Muscle of leg (tissue), 11 donors: ENCODE data around the gene PTGER1. TPM values are rescaled to one million over a fixed set of nuclear protein-coding genes. Genes with fewer than 3 reads are reported as not detected.

Source experiments
- DNase-seq: peaks from one replicate; pipeline ENCODE4 v3.0.0; 2013
- H3K27ac ChIP-seq: one replicate; pipeline ENCODE4 v1.5.1; 2013; ENCODE audit warnings: mild to moderate bottlenecking, low read length, control low read depth
- H3K27me3 ChIP-seq: one replicate; pipeline ENCODE4 v1.6.1; 2013; ENCODE audit warnings: low read length; ENCODE audit not compliant: control insufficient read depth, insufficient read depth
- H3K36me3 ChIP-seq: one replicate; pipeline ENCODE4 v1.6.1; 2013; ENCODE audit warnings: low read length; ENCODE audit not compliant: control insufficient read depth, insufficient read depth
- H3K4me1 ChIP-seq: one replicate; pipeline ENCODE4 v1.6.1; 2013; ENCODE audit warnings: low read length; ENCODE audit not compliant: control insufficient read depth, insufficient read depth
- H3K4me3 ChIP-seq: one replicate; pipeline ENCODE4 v1.5.1; 2013; ENCODE audit warnings: low read length, control low read depth
- H3K9me3 ChIP-seq: replicated peaks from 2 replicates; pipeline ENCODE4 v1.6.1; 2013; ENCODE audit warnings: low read depth, low read length; ENCODE audit not compliant: control insufficient read depth
- WGBS: methylation state at CpG from one replicate; pipeline ENCODE4 v1.1.5; 2013; ENCODE audit warnings: missing lambda C conversion rate; ENCODE audit not compliant: insufficient coverage; 5-methylcytosine and 5-hydroxymethylcytosine counted together
- polyA plus RNA-seq, 8 donors: library from polyadenylated mRNA; unstranded; fragments of 120-200 nt; gene quantifications; one replicate each; pipeline versions ENCODE4 v1.2.1 to v1.2.3, GENCODE V29; 2013; ENCODE audit warnings: inconsistent platforms in 1 of 8, low replicate concordance in 1 of 8; ENCODE audit not compliant: insufficient read length in 8 of 8, insufficient read depth in 1 of 8
- total RNA-seq: library from RNA; stranded (reverse); fragments of 120-200 nt; gene quantifications from one replicate; pipeline ENCODE4 v1.2.4, GENCODE V29; 2013

PTGER1 gene
- total and polyA plus RNA-seq, 9 donors, result 0.09 to 0.52 (median 0.12) TPM; not detected in 6

- no peaks in the 10 kb centered on the region for H3K9me3 ChIP-seq
- no peak for DNase-seq
- peaks cover 11% of the 10 kb centered on the region for H3K27me3 ChIP-seq
- no peaks in the 10 kb centered on the region for H3K36me3 ChIP-seq
- WGBS, result 75% methylated on average over 1 of the region's 3 CpGs
- no peak overlapping the region for H3K27ac ChIP-seq
- peaks cover 21% of the 10 kb centered on the region for H3K4me1 ChIP-seq
- no peak overlapping the region for H3K4me3 ChIP-seq
These were observed 44.4 kb downstream of the PTGER1 start for GRCh38 chr19:14430712-14431111.

GRCh38 chr19:14428882-14429416 is 46.2 kb downstream of the PTGER1 start:
- no peak for DNase-seq

GRCh38 chr19:14427461-14427860 is 47.7 kb downstream of the PTGER1 start:
- WGBS, result 43% methylated on average over 1 of the region's 2 CpGs
- Histone ChIP-seq H3K36me3 (no peaks in the 10 kb centered on the region), H3K4me3 (no peak overlapping the region), H3K27me3 (peaks cover 11% of the 10 kb centered on the region), H3K4me1 (no peaks in the 10 kb centered on the region), H3K9me3 (no peaks in the 10 kb centered on the region), H3K27ac (no peak overlapping the region)
- DNase-seq, result no peak

More at GRCh38 chr19:14428882-14429416, 46.2 kb downstream of the PTGER1 start:
- H3K4me1 ChIP-seq, result peaks cover 8% of the 10 kb centered on the region
- no peaks in the 10 kb centered on the region for H3K9me3 ChIP-seq
- WGBS, result 81% methylated on average over 3 of the region's 4 CpGs
- H3K27ac ChIP-seq, result no peak overlapping the region
- peaks cover 11% of the 10 kb centered on the region for H3K27me3 ChIP-seq
- no peak overlapping the region for H3K4me3 ChIP-seq
- no peaks in the 10 kb centered on the region for H3K36me3 ChIP-seq

GRCh38 chr19:14425696-14426138 is 49.4 kb downstream of the PTGER1 start:
- peaks cover 2% of the 10 kb centered on the region for H3K27me3 ChIP-seq
- no peak overlapping the region for H3K4me3 ChIP-seq
- 55% methylated on average over 4 of the region's 7 CpGs for WGBS
- no peak overlapping the region for H3K27ac ChIP-seq
- no peaks in the 10 kb centered on the region for H3K4me1 ChIP-seq
- no peak for DNase-seq
- H3K36me3 ChIP-seq, result no peaks in the 10 kb centered on the region
- no peaks in the 10 kb centered on the region for H3K9me3 ChIP-seq

Other genes starting within 250 kb of the PTGER1 start
- 27.4 TPM for gene ADGRE5, start 93.9 kb downstream of the PTGER1 start, total RNA-seq
- gene ADGRE5, start 93.9 kb downstream of the PTGER1 start, polyA plus RNA-seq, result 10 to 100 TPM; 43.5 to 61.9 (median 55.7) TPM
- 34.8 TPM for gene DDX39A, start 56.0 kb downstream of the PTGER1 start, total RNA-seq
- 10 to 100 TPM; 41.9 to 52.9 (median 45.5) TPM for gene DDX39A, start 56.0 kb downstream of the PTGER1 start, polyA plus RNA-seq
- gene PKN1, start 42.0 kb downstream of the PTGER1 start, total RNA-seq, result 40.2 TPM
- gene PKN1, start 42.0 kb downstream of the PTGER1 start, polyA plus RNA-seq, result 10 to 100 TPM; 69.9 to 79.2 (median 72.5) TPM
- gene GIPC1, start 20.8 kb upstream of the PTGER1 start, total RNA-seq, result 46.1 TPM
- 10 to 100 TPM; 45.0 to 52.5 (median 48.7) TPM for gene GIPC1, start 20.8 kb upstream of the PTGER1 start, polyA plus RNA-seq
- gene DNAJB1, start 43.0 kb upstream of the PTGER1 start, total RNA-seq, result 51.1 TPM
- 10 to 100 TPM; 63.5 to 87.7 (median 79.2) TPM for gene DNAJB1, start 43.0 kb upstream of the PTGER1 start, polyA plus RNA-seq
- 71.3 TPM for gene TECR, start 54.2 kb upstream of the PTGER1 start, total RNA-seq
- gene TECR, start 54.2 kb upstream of the PTGER1 start, polyA plus RNA-seq, result 100 to 1,000 TPM in 5 of 8 donors, 10 to 100 TPM in 3; 73.2 to 133 (median 104) TPM
- gene NDUFB7, start 96.7 kb upstream of the PTGER1 start, total RNA-seq, result 283 TPM
- gene NDUFB7, start 96.7 kb upstream of the PTGER1 start, polyA plus RNA-seq, result 100 to 1,000 TPM; 105 to 158 (median 130) TPM
- gene CLEC17A, start 107.7 kb upstream of the PTGER1 start, total RNA-seq, result not detected
- gene CLEC17A, start 107.7 kb upstream of the PTGER1 start, polyA plus RNA-seq, result under 1 TPM in 5 of 8 donors, not detected in 3; 0.09 to 0.19 (median 0.12) TPM
- gene ADGRE3, start 199.5 kb upstream of the PTGER1 start, total RNA-seq, result 0.04 TPM
- under 1 TPM in 3 of 8 donors, not detected in 5; 0.05 to 0.15 (median 0.11) TPM for gene ADGRE3, start 199.5 kb upstream of the PTGER1 start, polyA plus RNA-seq
- 18.2 TPM for gene ZNF333, start 214.7 kb upstream of the PTGER1 start, total RNA-seq
- gene ZNF333, start 214.7 kb upstream of the PTGER1 start, polyA plus RNA-seq, result 10 to 100 TPM; 12.2 to 25.5 (median 17.6) TPM